AG09319 (cell line): ENCODE data around the gene SLU7.

Experiments used
- DNase-seq: peaks from one replicate; pipeline ENCODE4 v3.0.0-alpha.2; 2010; ENCODE audit warnings: low read depth; ENCODE audit errors: extremely low read depth
- TF ChIP-seq, protein P1 (sequence below): IDR thresholded peaks from 2 replicates; pipeline ENCODE4 v1.5.1; 2011; ENCODE audit warnings: low read depth, mild to moderate bottlenecking, inconsistent platforms, low read length, moderate library complexity

SLU7 gene

DNA sequence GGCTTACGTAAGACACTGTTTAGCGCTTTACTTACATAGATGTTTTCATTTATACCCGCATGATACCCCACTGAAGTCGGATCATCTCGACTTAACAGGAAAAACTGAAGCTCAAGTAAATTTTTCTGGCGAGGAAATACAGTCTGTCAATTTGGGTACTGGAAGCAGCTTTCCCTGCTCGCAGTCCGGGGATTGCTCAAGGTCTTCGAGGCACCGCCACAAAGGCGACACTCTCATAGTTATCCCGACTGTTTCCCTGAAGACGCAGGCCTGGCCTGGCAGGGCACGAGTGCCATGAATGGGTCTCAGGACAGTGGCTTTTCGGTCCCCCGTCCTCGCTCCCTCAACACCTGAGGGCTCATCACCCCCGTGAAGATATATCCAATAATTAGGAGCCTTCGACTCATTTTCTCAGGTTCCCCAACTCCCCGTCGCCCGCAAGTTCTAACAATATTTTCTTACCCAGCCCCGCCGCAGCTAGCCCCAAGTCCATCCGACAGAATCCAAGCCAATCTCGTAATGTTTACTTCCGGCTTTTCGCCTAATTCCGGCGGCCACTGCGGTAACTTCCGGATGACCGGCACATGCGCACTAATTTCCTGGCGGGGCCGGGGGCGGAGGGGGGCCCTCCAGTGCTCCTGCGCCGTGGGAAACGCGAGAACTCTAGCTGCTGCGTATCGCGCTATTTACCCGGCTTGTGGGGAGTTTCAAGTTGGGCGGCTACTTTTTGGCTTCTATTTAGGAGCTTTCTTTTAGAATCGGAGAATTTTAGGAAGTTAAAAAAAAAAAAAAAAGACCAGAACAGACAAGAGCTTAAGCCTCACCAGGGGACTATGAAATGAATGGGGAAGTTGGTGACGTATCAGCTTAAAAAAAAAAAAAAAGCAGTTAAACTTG lies at the start of gene SLU7:
TSS of gene SLU7 (minus strand) at position 521 of the 897 bp plus-strand sequence. CDS start 3,787 bp downstream, outside the sequence.
- peak; percentile 90 for DNase-seq
- TF ChIP-seq, protein P1, sequence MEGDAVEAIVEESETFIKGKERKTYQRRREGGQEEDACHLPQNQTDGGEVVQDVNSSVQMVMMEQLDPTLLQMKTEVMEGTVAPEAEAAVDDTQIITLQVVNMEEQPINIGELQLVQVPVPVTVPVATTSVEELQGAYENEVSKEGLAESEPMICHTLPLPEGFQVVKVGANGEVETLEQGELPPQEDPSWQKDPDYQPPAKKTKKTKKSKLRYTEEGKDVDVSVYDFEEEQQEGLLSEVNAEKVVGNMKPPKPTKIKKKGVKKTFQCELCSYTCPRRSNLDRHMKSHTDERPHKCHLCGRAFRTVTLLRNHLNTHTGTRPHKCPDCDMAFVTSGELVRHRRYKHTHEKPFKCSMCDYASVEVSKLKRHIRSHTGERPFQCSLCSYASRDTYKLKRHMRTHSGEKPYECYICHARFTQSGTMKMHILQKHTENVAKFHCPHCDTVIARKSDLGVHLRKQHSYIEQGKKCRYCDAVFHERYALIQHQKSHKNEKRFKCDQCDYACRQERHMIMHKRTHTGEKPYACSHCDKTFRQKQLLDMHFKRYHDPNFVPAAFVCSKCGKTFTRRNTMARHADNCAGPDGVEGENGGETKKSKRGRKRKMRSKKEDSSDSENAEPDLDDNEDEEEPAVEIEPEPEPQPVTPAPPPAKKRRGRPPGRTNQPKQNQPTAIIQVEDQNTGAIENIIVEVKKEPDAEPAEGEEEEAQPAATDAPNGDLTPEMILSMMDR: no peak

DNA sequence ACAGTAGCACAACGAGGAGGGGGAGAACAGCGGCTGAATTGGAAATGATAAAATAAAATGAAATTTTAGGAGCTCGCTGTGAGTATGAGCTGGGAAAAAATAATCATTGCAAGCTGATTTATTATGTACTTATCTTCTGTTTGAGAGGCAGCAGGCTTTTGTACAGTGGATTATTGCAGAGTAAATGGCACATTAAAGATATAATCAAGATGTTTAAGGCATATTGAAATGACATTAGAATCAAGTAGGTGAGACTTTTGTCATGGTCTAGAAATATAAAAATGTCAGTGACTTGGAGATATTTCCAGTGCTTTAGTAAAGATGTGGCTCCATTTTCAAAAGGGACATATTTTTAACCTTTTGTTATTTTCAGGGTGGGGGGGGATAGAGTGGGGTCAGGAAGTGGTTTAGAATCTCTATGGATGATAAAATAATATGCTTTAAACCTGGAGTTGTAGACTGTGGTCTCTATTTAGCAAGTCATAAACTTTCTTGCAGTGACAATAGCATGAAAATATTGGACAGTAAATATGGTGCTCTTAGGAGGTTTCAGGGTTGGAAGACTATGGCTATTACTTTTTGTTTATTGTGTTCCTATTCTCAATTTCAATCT lies 49.6 kb upstream of the SLU7 start:
- DNase-seq: no peak
- TF ChIP-seq, protein P1: no peak

DNA sequence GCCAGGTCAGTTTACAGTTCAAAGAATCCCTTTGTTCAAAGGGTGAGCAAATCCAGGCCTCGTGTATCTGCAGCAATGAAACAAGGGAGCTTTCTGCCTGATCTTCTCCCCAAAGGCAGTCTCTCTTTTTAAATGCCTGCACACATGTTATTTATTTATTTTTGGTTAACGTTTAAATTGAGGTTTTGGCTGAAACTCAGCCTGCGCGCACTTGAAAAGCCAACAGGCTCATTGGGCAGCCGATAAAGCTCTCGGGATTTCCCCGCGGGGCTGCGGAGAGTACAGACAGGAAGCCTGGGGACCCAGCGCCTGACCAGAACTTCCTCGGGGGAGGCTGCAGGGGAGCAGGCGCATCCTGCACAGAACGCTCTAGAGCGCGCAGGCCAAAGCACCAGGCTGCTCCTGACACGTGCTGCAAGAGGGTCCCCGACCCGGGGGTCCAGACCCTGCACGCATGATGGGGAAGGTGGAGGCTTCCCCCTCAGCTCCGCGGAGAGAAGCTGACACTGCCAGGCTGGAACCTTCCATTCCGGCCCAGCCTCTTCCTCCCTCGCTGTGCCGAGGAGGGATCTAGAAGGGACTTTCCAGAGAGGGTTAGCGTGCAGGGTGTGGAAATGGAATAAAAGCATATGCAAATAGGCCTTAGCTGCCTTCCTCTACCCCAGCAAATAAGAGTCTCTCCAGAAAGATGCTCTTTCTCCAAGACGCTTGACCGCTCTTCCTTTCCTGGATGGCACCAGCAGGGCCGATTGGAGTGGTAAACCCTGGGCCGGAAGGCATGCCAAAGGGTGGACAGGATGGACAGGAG lies 48.9 kb upstream of the SLU7 start:
- TF ChIP-seq, protein P1: no peak

GRCh38 chr5:160466889-160467554 lies 48.1 kb upstream of the SLU7 start:
- TF ChIP-seq, protein P1: no peak
- no peak for DNase-seq

More for the DNA sequence above, 48.9 kb upstream of the SLU7 start:
- DNase-seq: peak; percentile 62

DNA sequence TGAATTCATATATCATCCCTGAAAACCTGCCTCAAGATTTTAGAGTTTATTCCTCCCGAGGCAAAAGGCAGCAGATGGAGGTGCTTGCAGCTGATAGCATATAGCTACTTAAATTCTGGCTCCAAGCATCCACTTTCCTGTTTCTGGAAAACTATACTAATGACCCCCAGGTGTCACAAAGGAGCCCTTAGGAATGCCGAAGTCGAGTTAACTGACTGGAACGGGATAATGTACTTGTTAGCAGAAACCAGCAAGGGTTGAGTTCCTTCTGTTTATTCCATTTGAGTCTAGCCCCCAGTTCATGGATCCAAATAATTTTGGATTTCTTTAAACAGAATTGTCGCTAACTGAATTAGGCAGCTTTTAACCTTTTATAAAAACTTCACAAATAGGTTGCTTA lies 47.2 kb upstream of the SLU7 start:
- TF ChIP-seq, protein P1: no peak
- DNase-seq: no peak

- DNase-seq: no peak
- TF ChIP-seq, protein P1: no peak
Measured at GRCh38 chr5:160464466-160464797, 45.6 kb upstream of the SLU7 start.
